Measurements from ENCODE around the gene GRID2. TPM values are rescaled to one million over a fixed set of nuclear protein-coding genes. Genes with fewer than 3 reads are reported as not detected.

GRID2 gene
- total RNA-seq, 1 donor: not detected

DNA sequence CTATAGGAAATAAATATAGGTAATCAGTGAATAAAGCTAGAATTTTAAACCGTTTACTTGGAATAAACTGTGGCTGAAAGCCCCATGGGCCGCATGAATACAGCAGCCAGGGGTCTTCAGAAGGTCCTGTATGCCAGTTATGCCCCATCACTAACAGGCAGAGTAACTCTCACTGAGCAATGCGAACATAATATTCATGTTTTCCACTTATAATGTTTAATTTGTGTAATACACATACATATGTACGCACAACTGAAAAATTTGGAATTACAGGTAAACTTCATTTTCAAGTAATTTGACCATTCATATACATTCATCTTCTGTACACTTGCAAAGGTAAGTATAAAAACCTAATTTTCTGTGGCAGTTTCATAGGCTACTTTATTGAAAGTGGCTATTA is 998.5 kb downstream of the GRID2 start:
- TF ChIP-seq, protein P1, sequence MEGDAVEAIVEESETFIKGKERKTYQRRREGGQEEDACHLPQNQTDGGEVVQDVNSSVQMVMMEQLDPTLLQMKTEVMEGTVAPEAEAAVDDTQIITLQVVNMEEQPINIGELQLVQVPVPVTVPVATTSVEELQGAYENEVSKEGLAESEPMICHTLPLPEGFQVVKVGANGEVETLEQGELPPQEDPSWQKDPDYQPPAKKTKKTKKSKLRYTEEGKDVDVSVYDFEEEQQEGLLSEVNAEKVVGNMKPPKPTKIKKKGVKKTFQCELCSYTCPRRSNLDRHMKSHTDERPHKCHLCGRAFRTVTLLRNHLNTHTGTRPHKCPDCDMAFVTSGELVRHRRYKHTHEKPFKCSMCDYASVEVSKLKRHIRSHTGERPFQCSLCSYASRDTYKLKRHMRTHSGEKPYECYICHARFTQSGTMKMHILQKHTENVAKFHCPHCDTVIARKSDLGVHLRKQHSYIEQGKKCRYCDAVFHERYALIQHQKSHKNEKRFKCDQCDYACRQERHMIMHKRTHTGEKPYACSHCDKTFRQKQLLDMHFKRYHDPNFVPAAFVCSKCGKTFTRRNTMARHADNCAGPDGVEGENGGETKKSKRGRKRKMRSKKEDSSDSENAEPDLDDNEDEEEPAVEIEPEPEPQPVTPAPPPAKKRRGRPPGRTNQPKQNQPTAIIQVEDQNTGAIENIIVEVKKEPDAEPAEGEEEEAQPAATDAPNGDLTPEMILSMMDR (IDR thresholded peaks at IDR 0.05; ENCODE audit: insufficient read depth, low read depth, low read length): no peak
- H3K4me3 ChIP-seq (ENCODE audit: low read depth, low read length): no peak overlapping the region
- no peak for DNase-seq (ENCODE audit: low read depth)

DNA sequence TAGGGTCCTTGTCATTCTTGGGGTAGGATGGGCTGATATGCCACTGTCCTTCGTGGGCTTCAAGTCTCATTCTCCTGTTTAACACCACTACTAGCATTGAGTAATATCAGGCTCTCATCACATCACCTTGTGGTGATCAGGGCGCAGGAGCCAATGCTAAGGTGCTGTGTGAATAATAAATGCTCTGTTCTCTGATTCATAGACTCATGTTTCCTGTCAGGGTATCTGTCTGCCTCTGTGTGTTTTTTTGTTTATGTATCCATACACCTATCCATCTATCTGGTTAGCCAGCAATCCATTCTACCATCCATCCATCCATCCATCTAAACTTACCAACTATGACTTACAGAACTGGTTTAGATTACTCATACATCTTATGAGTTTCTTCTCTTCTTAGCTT is 999.7 kb downstream of the GRID2 start:
- no peak for DNase-seq (ENCODE audit: low read depth)
- TF ChIP-seq, protein P1 (IDR thresholded peaks at IDR 0.05; ENCODE audit: insufficient read depth, low read depth, low read length): no peak

DNA sequence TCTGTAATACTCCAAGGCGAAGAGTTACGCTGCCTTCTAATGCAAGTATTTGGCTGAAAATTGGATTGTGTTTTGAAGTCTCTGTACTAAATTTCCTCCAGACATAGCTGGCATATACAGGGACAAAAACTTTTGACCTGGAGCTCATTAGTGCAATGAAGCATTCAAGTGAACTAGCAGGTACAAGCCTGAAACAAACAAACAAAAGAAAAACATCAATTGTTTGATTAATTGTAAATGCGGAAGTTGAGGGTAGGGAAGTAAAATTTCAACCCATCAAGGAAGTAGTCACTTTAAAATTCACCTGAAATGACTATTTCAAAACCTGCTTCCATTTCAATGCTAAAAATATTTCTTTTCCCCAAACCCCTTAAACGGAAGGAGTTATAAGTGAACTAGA is 1008.5 kb downstream of the GRID2 start:
- H3K4me3 ChIP-seq (ENCODE audit: low read depth, low read length): no peak overlapping the region
- no peak for DNase-seq (ENCODE audit: low read depth)
- TF ChIP-seq, protein P1 (IDR thresholded peaks at IDR 0.05; ENCODE audit: insufficient read depth, low read depth, low read length): no peak

More for the DNA sequence above, 999.7 kb downstream of the GRID2 start:
- H3K4me3 ChIP-seq (ENCODE audit: low read depth, low read length): no peak overlapping the region

DNA sequence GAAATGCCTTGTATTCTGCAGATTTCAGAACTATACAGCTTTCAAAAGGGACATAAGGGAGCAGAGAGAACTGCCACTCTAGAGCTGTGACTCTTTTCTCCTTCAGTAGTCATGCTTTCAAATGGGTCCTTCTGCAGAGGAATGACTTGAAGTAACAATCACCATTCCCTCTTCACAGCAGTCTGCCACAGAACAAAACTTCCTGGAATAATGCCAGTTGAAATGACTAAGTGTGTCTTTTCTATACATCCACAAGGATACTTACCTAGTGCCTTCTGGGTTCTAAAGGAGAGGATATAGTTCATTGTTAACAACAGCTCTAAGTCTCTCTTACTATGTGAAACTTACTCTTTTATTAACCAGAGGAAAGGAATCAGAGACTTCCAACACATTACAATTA is 1009.4 kb downstream of the GRID2 start:
- TF ChIP-seq, protein P1 (IDR thresholded peaks at IDR 0.05; ENCODE audit: insufficient read depth, low read depth, low read length): no peak
- no peak for DNase-seq (ENCODE audit: low read depth)
- H3K4me3 ChIP-seq (ENCODE audit: low read depth, low read length): no peak overlapping the region

DNA sequence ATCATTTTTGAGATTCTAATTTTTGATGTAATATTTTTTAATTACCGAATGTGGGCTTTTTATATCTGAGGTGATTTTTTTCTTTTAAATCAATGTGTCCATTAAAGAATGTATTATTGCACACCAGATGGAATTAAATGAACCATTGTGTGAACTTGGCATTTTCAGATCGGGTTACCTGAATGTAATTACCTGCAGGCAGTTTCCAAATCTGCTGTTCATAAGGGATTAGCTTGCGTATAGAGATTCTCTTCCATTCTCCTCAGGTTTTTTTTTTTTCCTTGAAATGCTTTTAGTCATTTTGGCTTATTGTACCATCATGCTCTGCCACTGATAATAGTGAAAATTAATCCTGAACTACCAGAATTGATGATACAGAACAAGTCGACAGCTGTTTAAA is 1013.3 kb downstream of the GRID2 start:
- no peak for DNase-seq (ENCODE audit: low read depth)
- TF ChIP-seq, protein P1 (IDR thresholded peaks at IDR 0.05; ENCODE audit: insufficient read depth, low read depth, low read length): no peak
- no peak overlapping the region for H3K4me3 ChIP-seq (ENCODE audit: low read depth, low read length)

DNA sequence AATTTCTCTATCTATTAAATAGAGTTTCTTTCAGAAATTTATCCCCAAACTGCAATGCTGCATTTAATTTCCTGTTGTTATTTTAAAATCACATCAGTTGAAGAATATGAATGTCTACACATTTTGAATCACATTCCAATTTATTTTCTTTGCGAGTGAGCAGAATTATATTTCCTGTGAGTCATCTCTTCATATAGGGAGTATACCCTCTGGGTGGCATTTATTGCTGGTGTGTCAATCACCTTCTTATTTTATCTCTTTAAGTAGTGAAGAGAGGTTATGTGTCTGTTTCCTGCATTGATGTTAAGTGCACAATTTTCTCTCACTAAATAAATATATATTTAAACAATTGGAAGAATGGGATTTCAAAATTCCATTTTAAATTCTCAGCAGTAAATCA is 1013.8 kb downstream of the GRID2 start:
- H3K4me3 ChIP-seq (ENCODE audit: low read depth, low read length): no peak overlapping the region
- DNase-seq (ENCODE audit: low read depth): no peak
- TF ChIP-seq, protein P1 (IDR thresholded peaks at IDR 0.05; ENCODE audit: insufficient read depth, low read depth, low read length): no peak

DNA sequence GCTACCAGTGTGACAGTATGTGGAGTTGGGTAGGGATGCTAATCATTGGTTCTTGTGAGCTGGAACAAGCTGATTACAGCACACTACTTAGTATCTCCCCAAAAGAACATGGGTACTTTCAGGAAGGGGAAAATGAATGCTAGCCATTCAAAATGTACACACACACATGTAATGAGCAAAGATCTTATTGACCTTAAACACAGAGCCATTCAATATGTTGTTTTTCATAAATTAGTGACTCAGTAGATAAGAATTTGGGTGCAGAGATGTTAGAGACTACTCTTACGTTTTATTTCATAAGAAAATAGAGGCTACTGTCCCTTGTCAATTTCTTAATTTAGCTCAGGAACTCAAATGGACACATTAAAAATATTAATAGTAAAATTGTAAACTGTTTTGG is 1015.3 kb downstream of the GRID2 start:
- TF ChIP-seq, protein P1 (IDR thresholded peaks at IDR 0.05; ENCODE audit: insufficient read depth, low read depth, low read length): no peak
- no peak overlapping the region for H3K4me3 ChIP-seq (ENCODE audit: low read depth, low read length)
- DNase-seq (ENCODE audit: low read depth): no peak
